Activated CD4-positive, alpha-beta memory T cell treated with anti-CD3 and anti-CD28 coated beads for 36 hours (primary cell): ENCODE results near the gene ZNF562. TPM values are rescaled to one million over a fixed set of nuclear protein-coding genes. Genes with fewer than 3 reads are reported as not detected.
A peak's percentile ranks its signal among the peaks of the same experiment; 100 is the strongest.
"Not testable (repeated sequence)": the region's sequence is repeated elsewhere in the genome, so short reads cannot be mapped to it uniquely, and the experiment has no call there.

Source experiments
- CTCF ChIA-PET: fragments of 350-600 bp; sonication (Branson Sonifier 250); formaldehyde crosslinking; loops from one replicate; lab custom pipeline; 2021; ENCODE audit warnings: antibody characterized with exemption, inconsistent platforms; lab: Charles Lee
- POLR2A ChIA-PET: fragments of 350-600 bp; sonication (Branson Sonifier 250); formaldehyde crosslinking; loops from one replicate; lab custom pipeline; 2021; ENCODE audit warnings: antibody characterized with exemption; lab: Charles Lee
- DNase-seq: peaks from one replicate; pipeline ENCODE4 v3.0.0-alpha.2; 2020
- H3K27ac Mint-ChIP-seq: one replicate; pipeline ENCODE4 v1.8.0; 2021; ENCODE audit warnings: mixed read lengths
- H3K27me3 Mint-ChIP-seq: one replicate; pipeline ENCODE4 v1.8.0; 2021; ENCODE audit warnings: mixed read lengths
- H3K36me3 Mint-ChIP-seq: one replicate; pipeline ENCODE4 v1.8.0; 2021; ENCODE audit warnings: mixed read lengths
- H3K4me1 Mint-ChIP-seq: one replicate; pipeline ENCODE4 v1.8.0; 2021; ENCODE audit warnings: low read depth, mixed read lengths
- H3K4me3 Mint-ChIP-seq: one replicate; pipeline ENCODE4 v1.8.0; 2021; ENCODE audit warnings: mild to moderate bottlenecking, mixed read lengths
- H3K9me3 Mint-ChIP-seq: one replicate; pipeline ENCODE4 v1.8.0; 2021; ENCODE audit warnings: mixed read lengths
- intact Hi-C: fragments of 100-400 bp; cut with micrococcal nuclease; formaldehyde crosslinking; loops from one replicate; pipeline ENCODE4 v1.15.1; 2023
- total RNA-seq, 2 experiments: library from RNA; stranded (reverse); gene quantifications; one replicate each; pipeline ENCODE4 v1.2.3, GENCODE V29; 2021

ZNF562 gene
- total RNA-seq, 2 experiments from 2014 or later = 35.3 to 36.1 TPM

- Mint-ChIP-seq H3K9me3 (peaks cover 45% of the 10 kb centered on the region), H3K36me3 (peaks cover 60% of the 10 kb centered on the region), H3K4me1 (peaks cover 26% of the 10 kb centered on the region), H3K27me3 (no peaks in the 10 kb centered on the region), H3K4me3 (peak overlapping the region; percentile 96), H3K27ac (peak overlapping the region; percentile 92)
- ChIA-PET POLR2A (no interaction called here), CTCF (no interaction called here)
- DNase-seq = peak; percentile 51
- intact Hi-C loops = loop anchor here (1.0 to 10.0 kb wide), 3 partner anchors 89 to 119 kb away; partner anchors contain the start of genes ZNF121 and ZNF846
Observed at GRCh38 chr19:9673912-9674662, 813 bp downstream of the ZNF562 start.

- Mint-ChIP-seq H3K9me3 (peaks cover 55% of the 10 kb centered on the region), H3K27me3 (no peaks in the 10 kb centered on the region), H3K4me1 (peaks cover 30% of the 10 kb centered on the region), H3K36me3 (peaks cover 70% of the 10 kb centered on the region), H3K4me3 (peak overlapping the region; percentile 7), H3K27ac (peak overlapping the region; percentile 15)
- ChIA-PET POLR2A (no interaction called here), CTCF (no interaction called here)
- no peak for DNase-seq
- intact Hi-C loops = loop anchor here (10.0 kb wide), 1 partner anchor 88 kb away; the partner anchor contains the start of gene ZNF121
Observed at GRCh38 chr19:9672893-9673292, 2.0 kb downstream of the ZNF562 start.

GRCh38 chr19:9671655-9672054 lies 3.2 kb downstream of the ZNF562 start:
- CTCF ChIA-PET = no interaction called here
- Mint-ChIP-seq H3K4me1 (peaks cover 36% of the 10 kb centered on the region), H3K27me3 (no peaks in the 10 kb centered on the region), H3K4me3 (no peak overlapping the region), H3K36me3 (peaks cover 82% of the 10 kb centered on the region), H3K9me3 (peaks cover 67% of the 10 kb centered on the region), H3K27ac (peak overlapping the region; percentile 60)
- intact Hi-C loops = loop anchor here (10.0 kb wide), 1 partner anchor 87 kb away; the partner anchor contains the start of gene ZNF121
- POLR2A ChIA-PET = no interaction called here
- DNase-seq = no peak

GRCh38 chr19:9668544-9668943 lies 6.4 kb downstream of the ZNF562 start:
- intact Hi-C loops = no loop called here
- H3K27me3 Mint-ChIP-seq = no peaks in the 10 kb centered on the region
- H3K9me3 Mint-ChIP-seq = peaks cover 70% of the 10 kb centered on the region
- no peak overlapping the region for H3K4me3 Mint-ChIP-seq
- DNase-seq = no peak
- CTCF ChIA-PET = interaction anchor here (1.7 kb wide), 1 partner anchor 43 kb away, joined by 5 read pairs; no protein-coding TSS in a partner anchor
- no peak overlapping the region for H3K27ac Mint-ChIP-seq
- H3K4me1 Mint-ChIP-seq = peaks cover 29% of the 10 kb centered on the region
- POLR2A ChIA-PET = no interaction called here
- peaks cover 84% of the 10 kb centered on the region for H3K36me3 Mint-ChIP-seq

GRCh38 chr19:9667898-9668297 lies 7.0 kb downstream of the ZNF562 start:
- Mint-ChIP-seq H3K27ac (no peak overlapping the region), H3K27me3 (no peaks in the 10 kb centered on the region), H3K36me3 (peaks cover 80% of the 10 kb centered on the region), H3K4me1 (peaks cover 28% of the 10 kb centered on the region), H3K4me3 (no peak overlapping the region), H3K9me3 (peaks cover 66% of the 10 kb centered on the region)
- intact Hi-C loops = no loop called here
- ChIA-PET CTCF (interaction anchor here (1.7 kb wide), 1 partner anchor 42 kb away, joined by 5 read pairs; no protein-coding TSS in a partner anchor), POLR2A (no interaction called here)
- no peak for DNase-seq

GRCh38 chr19:9658769-9659168 lies 16.1 kb downstream of the ZNF562 start:
- POLR2A ChIA-PET = no interaction called here
- no peak overlapping the region for H3K4me3 Mint-ChIP-seq
- no peak for DNase-seq
- intact Hi-C loops = no loop called here
- CTCF ChIA-PET = no interaction called here
- H3K9me3 Mint-ChIP-seq = peaks cover 17% of the 10 kb centered on the region
- H3K27ac Mint-ChIP-seq = no peak overlapping the region
- H3K4me1 Mint-ChIP-seq = peaks cover 4% of the 10 kb centered on the region
- H3K36me3 Mint-ChIP-seq = peaks cover 66% of the 10 kb centered on the region
- no peaks in the 10 kb centered on the region for H3K27me3 Mint-ChIP-seq

GRCh38 chr19:9653066-9653555 lies 21.8 kb downstream of the ZNF562 start:
- intact Hi-C loops, H3K27ac Mint-ChIP-seq, H3K4me3 Mint-ChIP-seq, DNase-seq, CTCF ChIA-PET, H3K27me3 Mint-ChIP-seq, POLR2A ChIA-PET, H3K4me1 Mint-ChIP-seq: not testable (repeated sequence)
- H3K9me3 Mint-ChIP-seq = peaks cover 59% of the 10 kb centered on the region
- H3K36me3 Mint-ChIP-seq = peaks cover 91% of the 10 kb centered on the region

GRCh38 chr19:9651464-9651863 lies 23.4 kb downstream of the ZNF562 start:
- Mint-ChIP-seq H3K9me3 (peaks cover 56% of the 10 kb centered on the region), H3K36me3 (peaks cover 79% of the 10 kb centered on the region)
- H3K27ac Mint-ChIP-seq, intact Hi-C loops, H3K4me3 Mint-ChIP-seq, H3K4me1 Mint-ChIP-seq, H3K27me3 Mint-ChIP-seq, DNase-seq, POLR2A ChIA-PET: not testable (repeated sequence)
- CTCF ChIA-PET = interaction anchor here (0.6 kb wide), 1 partner anchor 998 kb away, joined by 3 read pairs; no protein-coding TSS in a partner anchor

- Mint-ChIP-seq H3K9me3 (peaks cover 56% of the 10 kb centered on the region), H3K27me3 (no peaks in the 10 kb centered on the region), H3K36me3 (peaks cover 75% of the 10 kb centered on the region), H3K27ac (no peak overlapping the region), H3K4me3 (no peak overlapping the region), H3K4me1 (no peaks in the 10 kb centered on the region)
- intact Hi-C loops = no loop called here
- ChIA-PET POLR2A (no interaction called here), CTCF (no interaction called here)
- no peak for DNase-seq
Observed at GRCh38 chr19:9650345-9650744, 24.6 kb downstream of the ZNF562 start.

- Mint-ChIP-seq H3K4me3 (no peak overlapping the region), H3K36me3 (peaks cover 50% of the 10 kb centered on the region), H3K27me3 (no peaks in the 10 kb centered on the region), H3K27ac (no peak overlapping the region), H3K4me1 (no peaks in the 10 kb centered on the region), H3K9me3 (peaks cover 29% of the 10 kb centered on the region)
- DNase-seq = no peak
- POLR2A ChIA-PET = interaction anchor here (1.0 kb wide), 1 partner anchor 194 kb away, joined by 4 read pairs; no protein-coding TSS in a partner anchor
- CTCF ChIA-PET = interaction anchor here (1.2 to 1.7 kb wide), 2 partner anchors 150 to 152 kb away, joined by 3 to 4 read pairs; no protein-coding TSS in a partner anchor
- intact Hi-C loops = no loop called here
Observed at GRCh38 chr19:9645472-9645871, 29.4 kb downstream of the ZNF562 start.

- intact Hi-C loops = no loop called here
- peaks cover 23% of the 10 kb centered on the region for H3K9me3 Mint-ChIP-seq
- no peaks in the 10 kb centered on the region for H3K4me1 Mint-ChIP-seq
- no peaks in the 10 kb centered on the region for H3K27me3 Mint-ChIP-seq
- CTCF ChIA-PET = interaction anchor here (0.6 to 1.7 kb wide), 2 partner anchors 51 to 151 kb away, joined by 4 read pairs; no protein-coding TSS in a partner anchor
- peaks cover 43% of the 10 kb centered on the region for H3K36me3 Mint-ChIP-seq
- POLR2A ChIA-PET = interaction anchor here (1.0 kb wide), 1 partner anchor 195 kb away, joined by 4 read pairs; no protein-coding TSS in a partner anchor
- no peak for DNase-seq
- H3K27ac Mint-ChIP-seq = no peak overlapping the region
- H3K4me3 Mint-ChIP-seq = no peak overlapping the region
Observed at GRCh38 chr19:9644472-9644871, 30.4 kb downstream of the ZNF562 start.

- peaks cover 16% of the 10 kb centered on the region for H3K9me3 Mint-ChIP-seq
- no peak overlapping the region for H3K4me3 Mint-ChIP-seq
- H3K27ac Mint-ChIP-seq = no peak overlapping the region
- CTCF ChIA-PET = no interaction called here
- H3K4me1 Mint-ChIP-seq = no peaks in the 10 kb centered on the region
- peaks cover 31% of the 10 kb centered on the region for H3K36me3 Mint-ChIP-seq
- intact Hi-C loops = no loop called here
- POLR2A ChIA-PET = no interaction called here
- H3K27me3 Mint-ChIP-seq = no peaks in the 10 kb centered on the region
- no peak for DNase-seq
Observed at GRCh38 chr19:9641810-9642209, 33.1 kb downstream of the ZNF562 start.
